GM12864 (cell line): Measurements from ENCODE around the gene ATP10B.
A peak's percentile ranks its signal among the peaks of the same experiment; 100 is the strongest.

ENCODE experiments used
- DNase-seq: peaks from one replicate; pipeline ENCODE4 v3.0.0-alpha.2; 2011; ENCODE audit warnings: low read depth
- H3K4me3 ChIP-seq: 2 replicates; pipeline ENCODE4 v1.5.1; 2011; ENCODE audit warnings: mild to moderate bottlenecking, low read depth, low read length, control low read depth
- CTCF ChIP-seq: IDR thresholded peaks from 2 replicates; pipeline ENCODE4 v1.5.1; 2011; ENCODE audit warnings: low read depth, mild to moderate bottlenecking, moderate library complexity, low read length, control low read depth, inconsistent platforms; ENCODE audit errors: missing control alignments

Gene ATP10B

GRCh38 chr5:160867976-160868375 is 16.0 kb upstream of the ATP10B start:
- no peak for TF ChIP-seq CTCF
- no peak overlapping the region for H3K4me3 ChIP-seq
- DNase-seq = no peak

- TF ChIP-seq CTCF = no peak
- DNase-seq = no peak
- no peak overlapping the region for H3K4me3 ChIP-seq
Measured at GRCh38 chr5:160851451-160851850, 560 bp downstream of the ATP10B start.

GRCh38 chr5:160850421-160850820 is 1.6 kb downstream of the ATP10B start:
- H3K4me3 ChIP-seq = no peak overlapping the region
- no peak for DNase-seq
- no peak for TF ChIP-seq CTCF

- no peak for TF ChIP-seq CTCF
- H3K4me3 ChIP-seq = no peak overlapping the region
- no peak for DNase-seq
Measured at GRCh38 chr5:160847526-160848085, 4.4 kb downstream of the ATP10B start.

GRCh38 chr5:160846642-160847041 is 5.4 kb downstream of the ATP10B start:
- no peak for DNase-seq
- no peak for TF ChIP-seq CTCF
- no peak overlapping the region for H3K4me3 ChIP-seq

- DNase-seq = no peak
- TF ChIP-seq CTCF = no peak
- no peak overlapping the region for H3K4me3 ChIP-seq
Measured at GRCh38 chr5:160844177-160844576, 7.8 kb downstream of the ATP10B start.

- peak; percentile 8 for DNase-seq
Measured at GRCh38 chr5:160843240-160843639, 8.8 kb downstream of the ATP10B start.

More at GRCh38 chr5:160843240-160843639, 8.8 kb downstream of the ATP10B start:
- TF ChIP-seq CTCF = no peak
- no peak overlapping the region for H3K4me3 ChIP-seq
